Lower leg skin (tissue), 4 donors: ENCODE data around the gene ANKS1A. TPM values are rescaled to one million over a fixed set of nuclear protein-coding genes. Genes with fewer than 3 reads are reported as not detected.
A peak's percentile ranks its signal among the peaks of the same experiment; 100 is the strongest.

ENCODE experiments used
- DNase-seq, 2 donors: peaks; one replicate each; pipeline ENCODE4 v3.0.0-alpha.2; 2019; ENCODE audit warnings: low spot score in 2 of 2
- H3K4me3 ChIP-seq: fragments of 200-600 bp; sonication (generic); 2 replicates; pipeline ENCODE4 v1.5.1; 2017; ENCODE audit warnings: mild to moderate bottlenecking, low read depth; ENCODE audit not compliant: poor library complexity, severe bottlenecking
- POLR2A ChIP-seq, 2 donors: fragments of 450-650 bp; IDR thresholded peaks; one replicate each; pipeline ENCODE4 v1.6.1; 2016 to 2017; ENCODE audit warnings: antibody characterized with exemption in 2 of 2, mild to moderate bottlenecking in 1 of 2, moderate library complexity in 1 of 2
- WGBS, 2 donors: methylation state at CpG; one replicate each; pipeline ENCODE4 v1.1.5; 2018; 5-methylcytosine and 5-hydroxymethylcytosine counted together
- intact Hi-C: fragments of 100-400 bp; cut with DNase I; formaldehyde crosslinking; loops from one replicate; pipeline ENCODE4 v1.15.0; 2023; ENCODE audit warnings: low total_unique reads
- total RNA-seq, 4 donors: library from RNA; depleted of rRNA; stranded (reverse); fragments of >200 nt; gene quantifications; one replicate each; pipeline ENCODE4 v1.1.0, GENCODE V29; 2016
- TF ChIP-seq, protein P1 (sequence below), 3 donors: fragments of 450-650 bp; IDR thresholded peaks; one replicate each; pipeline ENCODE4 v1.5.1; 2016; ENCODE audit warnings: antibody characterized with exemption in 3 of 3, mild to moderate bottlenecking in 3 of 3, moderate library complexity in 2 of 3

ANKS1A gene
- total RNA-seq, 4 donors from 2014 or later: 22.9 to 27.8 (median 25.3) TPM

DNA sequence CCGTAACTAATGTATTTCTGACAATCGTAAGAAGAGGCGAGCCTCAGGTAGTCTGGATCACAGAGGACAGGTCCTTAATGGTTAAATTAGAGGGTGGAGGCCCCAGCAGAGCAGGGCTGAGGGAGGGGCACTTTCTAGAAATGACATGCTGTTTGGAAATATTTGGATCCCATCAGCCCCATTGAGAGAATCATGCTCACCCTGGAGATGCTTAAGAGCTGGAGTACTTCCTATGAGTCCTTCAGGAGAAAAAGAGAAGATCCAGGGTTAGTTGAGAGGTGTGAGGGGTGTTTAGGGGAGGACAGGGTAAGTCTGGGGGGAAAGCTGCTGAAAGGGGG, 129.1 kb downstream of the ANKS1A start:
- peak in 1 of 2 donors; percentile 30 for DNase-seq
- intact Hi-C loops: no loop called here
- TF ChIP-seq POLR2A (IDR thresholded peaks at IDR 0.05): no peak
- TF ChIP-seq, protein P1, sequence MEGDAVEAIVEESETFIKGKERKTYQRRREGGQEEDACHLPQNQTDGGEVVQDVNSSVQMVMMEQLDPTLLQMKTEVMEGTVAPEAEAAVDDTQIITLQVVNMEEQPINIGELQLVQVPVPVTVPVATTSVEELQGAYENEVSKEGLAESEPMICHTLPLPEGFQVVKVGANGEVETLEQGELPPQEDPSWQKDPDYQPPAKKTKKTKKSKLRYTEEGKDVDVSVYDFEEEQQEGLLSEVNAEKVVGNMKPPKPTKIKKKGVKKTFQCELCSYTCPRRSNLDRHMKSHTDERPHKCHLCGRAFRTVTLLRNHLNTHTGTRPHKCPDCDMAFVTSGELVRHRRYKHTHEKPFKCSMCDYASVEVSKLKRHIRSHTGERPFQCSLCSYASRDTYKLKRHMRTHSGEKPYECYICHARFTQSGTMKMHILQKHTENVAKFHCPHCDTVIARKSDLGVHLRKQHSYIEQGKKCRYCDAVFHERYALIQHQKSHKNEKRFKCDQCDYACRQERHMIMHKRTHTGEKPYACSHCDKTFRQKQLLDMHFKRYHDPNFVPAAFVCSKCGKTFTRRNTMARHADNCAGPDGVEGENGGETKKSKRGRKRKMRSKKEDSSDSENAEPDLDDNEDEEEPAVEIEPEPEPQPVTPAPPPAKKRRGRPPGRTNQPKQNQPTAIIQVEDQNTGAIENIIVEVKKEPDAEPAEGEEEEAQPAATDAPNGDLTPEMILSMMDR (IDR thresholded peaks at IDR 0.05): no peak
- WGBS, 2 donors: 55 to 74% methylated on average over 3 of the region's 3 CpGs
- H3K4me3 ChIP-seq: peak overlapping the region; percentile 5

DNA sequence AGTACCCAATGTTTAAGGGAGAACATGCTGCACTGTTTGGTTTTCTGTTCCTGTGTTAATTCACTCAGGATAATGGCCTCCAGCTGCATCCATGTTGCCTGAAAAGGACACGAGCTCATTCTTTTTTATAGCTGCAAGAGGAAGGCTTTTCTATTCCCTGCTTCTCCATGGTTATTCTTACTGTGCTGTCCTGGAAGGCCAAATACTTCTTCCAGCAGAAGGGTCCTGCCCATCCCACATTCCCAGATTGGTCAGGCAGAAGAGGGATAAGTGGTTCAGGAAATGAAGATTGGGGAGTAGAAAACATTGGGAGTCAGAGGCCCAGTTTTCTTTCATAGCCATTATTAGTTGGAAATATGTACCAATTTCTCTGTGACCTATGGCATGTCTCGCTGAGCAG, 129.7 kb downstream of the ANKS1A start:
- H3K4me3 ChIP-seq: no peak overlapping the region
- no peak for DNase-seq
- 54 to 65% methylated on average over 2 of the region's 2 CpGs for WGBS, 2 donors
- intact Hi-C loops: no loop called here
- TF ChIP-seq, protein P1 (IDR thresholded peaks at IDR 0.05): no peak
- no peak for TF ChIP-seq POLR2A (IDR thresholded peaks at IDR 0.05)

DNA sequence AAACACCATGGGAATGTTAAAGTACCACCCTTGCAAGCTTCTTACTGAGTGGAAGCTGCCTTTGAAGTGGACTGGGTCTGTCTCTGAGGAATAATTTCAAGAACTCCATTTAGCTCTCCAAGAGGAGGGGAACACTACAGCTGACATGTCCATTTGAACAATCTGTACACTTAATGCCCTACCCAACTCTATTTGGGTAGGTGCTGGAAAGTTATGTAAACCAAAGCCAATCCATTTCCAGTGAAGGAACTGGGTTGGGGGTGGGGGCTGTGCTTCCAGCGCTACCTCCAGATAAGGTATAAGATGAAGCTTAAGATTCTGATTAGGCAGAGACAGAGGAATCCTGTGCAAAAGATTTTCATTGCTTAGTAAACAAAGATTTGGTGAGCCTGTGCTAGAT, 130.1 kb downstream of the ANKS1A start:
- no peak for TF ChIP-seq POLR2A (IDR thresholded peaks at IDR 0.05)
- TF ChIP-seq, protein P1 (IDR thresholded peaks at IDR 0.05): no peak
- 74 to 89% methylated on average over 1 of the region's 1 CpG for WGBS, 2 donors
- no peak overlapping the region for H3K4me3 ChIP-seq
- no peak for DNase-seq
- intact Hi-C loops: no loop called here

DNA sequence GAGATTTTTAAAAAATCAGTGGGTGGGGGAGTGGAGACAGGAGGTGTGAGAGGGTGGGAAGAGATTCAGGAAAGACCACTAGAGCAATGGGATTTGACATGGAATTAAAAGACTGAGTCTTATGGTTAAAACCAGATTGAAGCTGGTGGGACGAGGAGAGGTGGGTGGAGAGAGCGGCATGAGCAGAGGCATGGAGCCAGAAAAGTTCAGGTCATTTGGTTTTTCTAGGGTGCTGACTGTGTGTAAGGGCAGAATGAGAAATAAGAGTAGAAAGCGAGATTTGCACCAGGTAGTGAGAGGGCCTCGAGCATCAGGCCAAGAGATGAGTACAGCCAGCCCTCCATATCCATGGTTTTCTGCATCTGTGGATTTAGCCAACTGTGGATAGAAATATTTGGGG, 130.8 kb downstream of the ANKS1A start:
- no peak overlapping the region for H3K4me3 ChIP-seq
- intact Hi-C loops: no loop called here
- WGBS, 2 donors: 80 to 83% methylated on average over 4 of the region's 4 CpGs
- DNase-seq: no peak
- no peak for TF ChIP-seq POLR2A (IDR thresholded peaks at IDR 0.05)
- TF ChIP-seq, protein P1 (IDR thresholded peaks at IDR 0.05): no peak

DNA sequence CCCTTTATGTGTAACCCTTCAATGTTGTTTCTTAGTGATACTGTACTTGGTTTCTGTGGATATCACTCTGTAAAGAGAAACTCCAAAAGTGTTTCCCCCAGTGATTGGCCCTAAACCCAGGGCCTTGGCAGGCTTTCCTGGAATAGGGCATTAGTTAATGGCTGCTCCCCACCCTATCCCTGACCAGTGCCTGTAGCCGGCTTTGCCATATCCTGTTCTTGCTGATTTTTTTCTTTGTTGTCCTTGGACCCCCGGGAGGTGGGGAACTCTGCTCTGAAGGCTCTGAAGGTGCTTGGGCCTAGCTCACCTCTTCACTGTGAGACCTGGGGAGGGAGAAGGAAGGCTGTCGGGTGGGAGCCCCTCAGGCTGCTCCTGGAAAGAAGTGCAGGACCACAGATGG, 131.9 kb downstream of the ANKS1A start:
- intact Hi-C loops: no loop called here
- no peak overlapping the region for H3K4me3 ChIP-seq
- WGBS, 2 donors: 54 to 57% methylated on average over 3 of the region's 3 CpGs
- DNase-seq: no peak
- TF ChIP-seq, protein P1 (IDR thresholded peaks at IDR 0.05): no peak
- no peak for TF ChIP-seq POLR2A (IDR thresholded peaks at IDR 0.05)
